Measurements from ENCODE around the gene ARID1B.

The ARID1B gene

DNA sequence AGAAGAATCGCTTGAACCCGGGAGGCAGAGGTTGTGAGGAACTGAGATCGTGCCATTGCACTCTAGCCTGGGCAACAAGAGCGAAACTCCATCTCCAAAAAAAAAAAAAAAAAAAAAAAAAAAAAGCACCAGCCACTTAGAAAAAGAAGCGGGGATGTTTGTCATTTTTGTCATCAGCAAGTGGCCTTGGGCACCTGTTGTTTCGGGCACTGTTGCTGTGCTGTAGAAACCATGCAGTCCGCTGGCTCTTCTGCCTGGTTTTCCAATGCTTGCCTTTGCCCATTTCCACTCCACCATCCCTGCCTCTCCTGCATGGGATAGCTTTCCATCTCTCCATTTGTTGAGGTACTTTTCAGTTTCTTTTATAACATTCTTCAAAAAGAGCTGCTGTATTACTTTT lies 129.3 kb downstream of the ARID1B start:
- DNase-seq (ENCODE audit: low spot score): no peak

DNA sequence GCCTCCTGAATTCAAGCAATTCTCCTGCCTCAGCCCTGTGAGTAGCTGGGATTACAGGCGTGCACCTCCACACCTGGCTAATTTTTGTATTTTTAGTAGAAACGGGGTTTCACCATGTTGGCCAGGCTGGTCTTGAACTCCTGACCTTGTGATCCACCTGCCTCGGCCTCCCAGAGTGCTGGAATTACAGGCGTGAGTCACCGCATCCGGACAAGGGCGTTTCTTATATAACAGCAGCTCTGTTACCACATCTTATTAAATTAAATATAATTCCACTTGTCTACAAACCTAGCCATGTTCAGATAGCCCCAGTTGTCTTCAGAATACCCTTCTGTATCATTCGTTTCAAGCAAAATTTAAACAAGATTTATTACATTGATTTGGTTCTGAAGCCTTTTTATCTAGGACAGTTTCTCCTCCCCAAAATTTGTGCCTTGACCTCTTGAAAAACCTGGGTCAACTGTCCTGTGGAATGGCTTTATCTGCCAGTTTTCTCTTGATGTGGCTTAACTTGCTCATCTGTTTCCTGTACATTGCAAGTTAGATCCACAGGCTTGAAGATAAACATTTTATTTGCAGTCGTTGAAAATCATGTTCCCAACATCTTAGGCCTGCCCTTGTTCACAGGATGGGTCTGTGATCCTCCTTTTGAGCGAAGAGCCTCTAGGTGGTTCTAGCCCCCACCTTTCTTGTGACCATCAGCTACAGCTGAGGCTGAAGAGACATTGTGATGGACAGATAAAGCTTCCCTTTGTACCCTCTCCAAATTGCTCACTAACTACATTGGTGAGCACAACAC lies 132.2 kb downstream of the ARID1B start:
- no peak for DNase-seq (ENCODE audit: low spot score)

DNA sequence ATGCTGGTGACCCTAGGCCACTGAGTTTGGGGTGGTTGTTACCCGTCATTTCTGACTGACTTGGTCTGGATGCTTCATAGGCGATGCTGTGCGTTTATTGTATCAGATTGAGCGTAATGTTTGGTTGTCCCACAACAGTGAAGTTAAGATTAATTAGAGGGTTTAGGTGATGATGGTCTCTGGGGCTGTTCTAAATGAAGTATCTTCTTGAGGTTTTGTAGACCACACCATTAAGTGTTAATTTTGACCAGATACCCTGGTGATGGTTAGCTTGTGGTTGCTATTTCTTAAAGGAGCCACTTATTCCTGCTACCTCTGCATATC lies 132.8 kb downstream of the ARID1B start:
- DNase-seq (ENCODE audit: low spot score): no peak

DNA sequence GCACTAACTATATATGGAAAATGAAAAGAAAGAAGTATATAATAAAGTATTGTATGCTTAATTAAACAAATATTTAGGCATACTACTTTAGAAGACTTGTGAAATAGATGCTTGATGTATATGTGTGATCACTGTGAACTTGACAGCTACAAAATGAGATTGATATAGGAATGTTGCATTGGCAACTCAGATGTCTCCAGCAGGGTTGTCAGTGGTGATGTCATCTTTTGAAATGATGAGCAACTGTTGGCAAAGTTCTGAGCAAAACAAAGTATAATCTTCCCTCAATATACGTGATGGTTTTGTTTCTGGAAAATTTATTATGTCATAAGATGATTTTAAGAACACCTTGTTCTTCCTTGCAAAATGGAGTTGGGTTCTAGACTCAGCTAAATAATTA lies 133.8 kb downstream of the ARID1B start:
- DNase-seq (ENCODE audit: low spot score): no peak

DNA sequence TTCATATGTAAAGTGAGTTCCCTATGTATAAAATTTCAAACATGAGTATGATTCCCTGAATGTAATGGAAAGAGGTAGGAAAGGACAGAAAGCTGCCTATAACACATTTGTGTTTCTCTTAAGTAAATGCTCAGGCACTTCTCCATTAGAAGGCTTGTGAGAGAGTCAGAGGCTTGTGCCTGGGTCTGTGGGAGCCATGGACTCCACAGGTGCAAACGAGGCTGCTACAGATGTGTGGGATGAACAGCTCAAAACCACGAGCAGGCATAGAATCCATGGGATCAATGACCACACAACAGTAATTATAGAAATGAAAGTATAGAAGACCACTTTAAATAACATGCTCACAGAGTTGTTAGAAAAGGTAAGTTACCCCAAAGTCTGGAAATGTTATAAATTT lies 134.4 kb downstream of the ARID1B start:
- DNase-seq (ENCODE audit: low spot score): no peak

DNA sequence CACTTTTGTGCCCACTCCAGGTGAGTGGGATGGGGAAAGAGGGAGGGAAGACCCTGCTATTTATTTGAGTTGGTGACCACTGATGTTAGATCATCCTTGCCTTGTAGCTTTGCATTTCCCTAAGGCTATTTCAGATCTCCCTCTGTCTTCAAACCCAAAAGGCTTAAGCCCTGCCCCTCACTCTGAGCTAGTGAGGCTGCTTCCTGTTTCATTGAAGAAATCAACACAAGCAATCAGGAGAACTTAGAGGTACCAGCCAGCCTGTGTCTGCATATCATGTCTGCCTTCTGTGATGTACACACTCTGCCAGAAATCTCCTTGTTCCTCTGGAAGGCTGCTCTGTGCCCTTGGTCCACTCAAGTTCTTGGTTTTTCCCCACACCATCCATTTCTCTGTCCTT lies 135.3 kb downstream of the ARID1B start:
- DNase-seq (ENCODE audit: low spot score): peak; percentile 24

DNA sequence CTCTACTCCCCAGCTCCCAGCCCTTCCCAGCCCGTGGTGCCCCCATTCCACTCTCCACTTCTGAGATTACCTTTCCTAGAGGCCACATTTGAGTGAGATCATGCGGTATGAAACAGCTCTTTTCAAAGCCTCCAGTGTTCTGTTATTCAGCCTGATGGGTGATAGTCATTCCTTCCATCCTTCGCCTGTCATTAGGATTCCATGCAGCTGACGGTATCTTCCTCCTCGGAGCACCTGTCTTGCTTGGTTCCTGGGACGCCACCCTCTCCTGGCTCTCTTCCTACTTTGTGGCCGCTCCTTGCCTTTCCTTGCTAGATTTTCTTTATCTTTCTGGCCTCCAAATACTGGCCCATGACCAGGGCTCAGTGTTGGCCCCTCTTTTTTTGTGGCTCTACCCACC lies 137.0 kb downstream of the ARID1B start:
- no peak for DNase-seq (ENCODE audit: low spot score)

DNA sequence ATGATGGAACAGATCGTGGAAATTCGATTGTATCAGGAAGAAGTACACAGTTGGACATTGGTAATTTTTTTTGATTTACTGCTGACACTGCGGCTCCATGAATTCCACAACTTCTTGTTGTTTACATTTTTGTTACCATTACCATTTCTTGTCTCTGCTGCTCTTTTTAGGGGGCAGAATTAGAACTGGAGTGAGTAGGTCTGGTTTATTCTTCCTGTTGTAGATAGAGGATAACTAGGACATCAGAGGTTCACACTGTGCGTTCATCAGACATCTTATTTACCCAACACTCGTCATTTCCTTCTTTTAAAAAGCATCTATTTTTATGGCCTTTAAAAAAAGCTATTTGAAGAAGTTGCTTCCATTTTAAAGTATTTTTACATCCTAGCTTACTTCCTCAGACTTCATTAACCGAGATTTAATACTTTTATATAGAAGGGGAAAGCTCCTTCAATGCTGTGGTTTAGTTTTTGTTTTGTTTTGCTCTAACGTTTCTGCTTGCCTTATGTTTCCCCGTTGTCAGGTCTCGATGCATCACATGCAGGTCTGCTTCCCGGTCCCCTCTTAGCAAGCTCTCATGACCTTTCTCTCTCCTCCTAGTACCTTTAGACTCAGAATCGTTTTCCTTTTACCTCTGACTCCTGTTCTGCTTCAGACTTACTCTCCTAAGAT lies 139.1 kb downstream of the ARID1B start:
- DNase-seq (ENCODE audit: low spot score): no peak

DNA sequence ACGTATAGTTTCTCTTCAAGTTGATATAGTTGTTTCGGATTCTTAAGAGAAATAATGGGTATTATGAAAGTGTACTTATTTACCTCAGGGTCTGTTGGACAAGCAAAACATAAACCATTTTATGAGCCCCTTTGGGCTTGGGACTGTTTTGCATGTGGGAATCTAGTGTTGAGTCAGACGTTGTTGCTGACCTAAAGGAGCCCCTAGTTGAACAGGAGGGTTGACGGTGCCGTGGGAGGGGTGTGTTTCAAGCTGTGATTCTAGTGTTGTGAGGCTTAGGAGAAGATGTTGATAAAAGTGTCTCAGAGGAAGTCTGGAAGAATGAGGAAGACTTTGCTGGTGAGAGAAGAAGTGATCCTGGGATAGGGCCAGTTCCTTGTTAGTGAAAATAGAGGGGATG lies 140.0 kb downstream of the ARID1B start:
- DNase-seq (ENCODE audit: low spot score): no peak

DNA sequence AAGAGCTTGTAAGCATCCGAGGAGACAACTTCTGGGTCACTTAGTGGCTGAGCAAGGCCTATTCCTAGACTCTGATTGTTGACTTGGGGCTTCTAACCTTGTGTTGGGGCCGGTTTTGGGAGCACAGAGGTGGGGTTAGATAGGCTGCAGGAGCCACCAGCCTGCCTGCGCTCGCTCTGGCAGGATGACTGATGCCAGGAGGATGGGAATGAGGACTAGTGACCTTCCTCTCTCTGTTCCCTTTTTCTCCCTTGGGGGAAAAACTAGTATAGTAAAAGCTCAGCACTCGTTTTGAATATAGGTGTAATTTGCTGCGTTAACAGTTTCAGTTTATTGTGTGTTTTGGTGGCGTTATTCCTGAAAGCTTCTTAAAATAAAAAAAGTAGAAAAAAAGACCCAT lies 141.5 kb downstream of the ARID1B start:
- DNase-seq (ENCODE audit: low spot score): no peak

DNA sequence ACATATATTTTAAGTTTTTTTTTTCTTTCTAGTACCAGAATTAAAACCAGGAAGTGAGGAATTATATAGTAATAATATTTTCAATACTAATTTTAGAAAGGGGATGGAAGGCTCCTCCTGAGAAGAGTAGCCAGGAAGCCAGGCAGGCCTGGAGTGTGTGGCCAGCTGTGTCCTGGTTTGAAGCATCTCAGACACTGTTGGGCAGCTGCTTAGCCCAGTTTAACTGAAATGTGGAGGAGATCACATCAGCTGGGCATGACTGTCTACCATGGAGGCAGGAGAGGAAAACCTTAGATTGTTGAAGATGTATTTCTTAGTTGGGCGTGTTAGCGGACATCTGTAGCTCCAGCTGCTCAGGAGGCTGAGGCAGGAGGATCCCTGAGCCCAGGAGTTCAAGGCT lies 142.2 kb downstream of the ARID1B start:
- no peak for DNase-seq (ENCODE audit: low spot score)

DNA sequence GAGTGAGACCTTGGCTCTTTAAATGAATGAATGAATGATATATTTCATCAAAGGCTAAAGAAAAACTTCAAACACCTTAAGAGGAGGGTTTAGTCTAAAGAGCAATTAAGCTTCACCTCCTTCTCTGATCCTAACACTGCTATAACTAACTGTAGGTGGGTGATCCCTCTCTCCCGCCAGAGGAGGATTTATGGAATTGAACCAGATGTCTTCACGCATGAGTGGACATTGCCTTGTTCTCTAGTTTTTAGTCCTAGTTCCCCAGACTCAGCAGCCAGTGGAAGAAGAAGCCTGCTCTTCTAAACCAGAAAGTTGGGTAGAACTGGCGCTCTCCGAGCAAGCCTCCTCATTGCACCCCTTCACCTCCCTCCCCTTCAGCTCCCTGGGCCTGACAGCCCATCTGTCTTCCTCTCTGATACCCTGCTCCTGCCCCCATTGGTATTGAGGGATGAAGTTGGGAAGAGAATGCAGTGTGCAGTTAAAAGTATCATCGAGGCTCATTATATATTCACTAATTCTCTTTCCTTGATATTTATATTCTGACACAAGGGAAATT lies 142.7 kb downstream of the ARID1B start:
- DNase-seq (ENCODE audit: low spot score): no peak

DNA sequence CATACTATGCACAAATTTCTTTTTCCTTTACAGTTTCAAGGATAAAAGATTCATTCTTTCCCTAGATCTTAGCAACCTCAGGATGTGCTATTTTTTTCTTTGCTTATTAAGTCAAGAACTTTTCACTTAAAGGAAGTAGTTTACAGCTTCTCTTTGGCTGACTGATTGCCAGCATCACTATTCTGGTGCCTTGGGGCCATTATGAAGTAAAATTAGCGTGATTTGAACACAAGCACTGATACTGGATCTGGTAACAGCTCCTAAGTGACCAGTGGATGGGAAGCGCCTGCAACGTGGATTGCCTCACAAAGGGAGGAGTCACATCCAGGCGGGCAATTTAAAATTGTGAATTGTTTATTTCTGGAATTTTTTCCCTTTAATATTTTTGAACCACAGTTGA lies 147.1 kb downstream of the ARID1B start:
- no peak for DNase-seq (ENCODE audit: low spot score)

DNA sequence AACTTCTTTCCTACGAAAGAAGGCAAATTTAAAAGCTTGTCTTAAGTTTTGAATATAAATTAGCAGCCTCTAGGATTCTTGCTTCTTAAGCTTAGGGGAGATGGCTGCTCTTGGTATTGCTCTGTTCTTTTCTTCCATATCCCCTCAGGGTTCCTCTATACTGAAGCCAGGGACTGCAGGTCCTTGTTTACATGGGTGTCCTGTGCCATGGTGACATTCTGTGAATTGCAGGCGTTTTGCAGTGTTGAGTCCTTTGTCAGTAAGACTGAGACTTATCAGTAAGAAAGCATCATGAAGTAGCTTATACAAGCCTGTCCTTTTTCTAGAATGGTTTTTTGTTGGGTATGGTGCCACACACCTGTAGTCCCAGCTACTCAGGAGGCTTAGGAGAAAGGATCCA lies 147.8 kb downstream of the ARID1B start:
- DNase-seq (ENCODE audit: low spot score): no peak

DNA sequence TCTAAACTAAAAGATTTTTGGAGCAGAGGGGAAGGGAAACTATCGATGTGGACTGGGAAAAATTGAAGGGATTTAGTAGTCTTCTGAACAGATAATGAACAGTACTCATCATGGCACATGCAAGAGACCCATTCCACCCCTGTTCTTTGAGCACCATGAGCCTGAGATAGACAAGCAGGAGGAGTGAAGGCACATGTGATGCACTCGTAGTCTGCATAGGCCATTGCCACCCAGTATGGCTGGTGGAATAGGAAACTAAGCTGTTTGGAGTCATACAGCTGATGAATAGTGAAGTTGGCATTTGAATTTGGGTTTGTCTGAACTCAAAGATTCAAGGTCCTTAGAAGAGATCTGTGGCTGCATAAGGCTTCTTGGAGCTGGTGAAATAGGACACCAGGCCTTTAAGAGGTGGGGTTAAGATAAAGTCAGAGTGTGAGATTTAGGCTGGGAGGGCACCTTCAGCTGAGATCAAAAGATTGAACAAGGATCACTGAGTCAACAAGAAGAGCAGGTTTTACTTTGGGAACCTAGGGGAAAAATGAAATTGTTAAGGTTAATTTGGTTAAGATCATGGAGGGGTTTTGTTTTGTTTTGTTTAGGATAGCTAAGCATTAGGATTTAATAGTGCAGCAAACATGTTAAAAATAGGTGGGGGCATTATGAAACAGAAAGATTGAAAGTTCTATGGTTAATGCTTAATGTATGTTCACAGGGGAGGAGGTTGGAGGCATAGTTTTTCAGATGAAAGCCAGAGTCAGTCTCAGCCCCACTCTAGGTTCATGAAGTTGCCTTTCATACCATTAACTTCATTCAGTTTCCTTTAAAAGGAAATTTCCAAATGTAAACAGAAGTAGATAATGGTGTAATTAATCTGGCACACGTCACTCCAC lies 148.8 kb downstream of the ARID1B start:
- DNase-seq (ENCODE audit: low spot score): no peak

DNA sequence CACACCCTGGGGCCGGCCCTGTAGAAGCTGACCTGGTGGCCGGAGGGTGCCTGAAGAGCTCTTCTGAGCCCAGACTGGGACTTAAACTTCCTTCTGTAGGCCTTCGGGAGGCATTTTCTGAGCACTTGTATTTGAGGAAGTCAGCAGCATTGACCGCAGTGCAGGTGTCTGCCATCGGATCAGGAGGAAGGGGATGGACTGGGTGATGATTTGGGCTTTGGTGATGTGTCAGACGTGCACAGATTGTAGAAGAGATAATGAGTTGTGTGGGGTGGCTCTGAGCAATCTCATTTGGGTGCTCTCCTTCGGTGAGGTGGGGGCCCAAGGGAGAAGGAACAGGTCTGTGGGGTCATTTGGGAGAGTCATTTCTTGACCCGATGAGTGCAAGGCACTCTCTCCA lies 150.9 kb downstream of the ARID1B start:
- DNase-seq (ENCODE audit: low spot score): no peak

DNA sequence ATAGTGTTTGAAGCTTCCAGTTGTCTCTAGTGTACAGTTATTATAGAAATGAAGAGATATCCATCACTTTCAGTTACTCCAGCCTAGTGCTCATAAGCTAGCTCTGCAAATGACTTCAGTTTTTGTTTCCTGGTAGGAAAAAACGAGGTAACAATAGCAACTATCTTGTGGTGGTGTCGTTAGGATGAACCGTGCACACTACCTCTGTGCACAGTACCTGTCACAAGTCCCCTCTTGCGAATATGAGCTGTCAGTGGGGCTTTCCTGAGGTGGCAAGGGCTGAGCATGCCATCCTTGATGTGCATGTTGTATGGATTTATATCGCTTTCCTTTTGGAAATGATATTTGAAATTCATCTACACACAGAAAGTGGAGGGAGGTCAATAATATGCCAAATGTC lies 151.8 kb downstream of the ARID1B start:
- DNase-seq (ENCODE audit: low spot score): no peak

DNA sequence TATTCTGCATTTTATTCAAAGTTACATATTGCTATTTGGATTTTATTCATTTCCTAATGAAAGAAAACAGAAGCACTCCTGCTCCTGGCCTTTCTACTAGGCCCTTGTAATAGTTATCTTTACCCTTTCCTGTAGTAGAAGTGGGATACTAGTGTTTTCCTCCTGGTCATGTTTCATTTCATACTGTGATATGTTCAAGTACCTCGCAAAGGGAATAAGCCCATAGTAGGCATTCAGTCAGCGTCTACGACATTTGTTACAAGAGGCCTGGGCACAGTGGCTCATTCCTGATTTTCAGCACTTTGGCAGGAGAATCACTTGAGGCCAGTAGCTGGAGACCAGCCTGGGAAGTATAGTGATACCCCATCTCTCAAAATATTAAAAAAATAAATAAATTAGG lies 154.1 kb downstream of the ARID1B start:
- no peak for DNase-seq (ENCODE audit: low spot score)

DNA sequence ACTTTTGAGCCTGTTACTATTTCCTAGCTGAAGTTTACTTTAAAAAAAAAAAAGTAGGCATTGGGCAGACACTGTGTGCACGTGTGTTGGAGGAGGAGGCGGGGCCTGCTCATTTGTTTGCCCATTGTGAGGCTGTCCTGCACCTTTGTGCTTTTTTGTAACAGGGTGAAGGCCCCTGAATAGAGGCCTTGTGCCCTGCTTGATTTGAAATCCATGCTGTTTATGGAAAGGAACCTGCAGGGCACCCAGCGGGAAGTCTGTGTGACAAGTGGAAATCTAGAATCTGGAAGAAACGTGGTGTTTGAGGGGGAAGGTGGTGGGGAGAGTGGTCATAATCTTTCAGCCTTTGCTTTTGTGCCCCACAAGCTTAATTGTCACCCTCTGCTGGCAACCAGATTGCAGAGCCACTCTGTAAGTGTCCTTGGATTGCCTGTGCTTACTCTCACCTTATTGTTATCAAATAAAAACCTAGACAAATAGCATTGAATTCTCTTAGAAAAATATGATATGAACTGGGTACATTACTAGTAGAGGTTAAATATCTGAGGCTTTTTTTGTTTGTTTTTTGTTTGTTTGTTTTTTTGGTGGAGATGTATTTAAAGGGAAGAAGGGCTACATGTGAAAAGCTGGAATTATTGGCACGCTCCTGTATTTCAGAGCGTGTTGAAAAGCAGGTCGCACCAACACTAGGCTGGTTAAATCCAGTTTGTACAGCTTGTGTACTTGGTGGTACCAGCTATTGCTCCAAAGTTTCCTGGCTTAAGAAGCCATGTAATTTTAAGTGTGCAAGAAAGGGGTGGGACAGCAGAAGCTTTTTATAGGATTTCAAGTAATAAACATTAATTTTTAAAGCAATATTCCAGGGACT lies 156.3 kb downstream of the ARID1B start:
- no peak for DNase-seq (ENCODE audit: low spot score)

DNA sequence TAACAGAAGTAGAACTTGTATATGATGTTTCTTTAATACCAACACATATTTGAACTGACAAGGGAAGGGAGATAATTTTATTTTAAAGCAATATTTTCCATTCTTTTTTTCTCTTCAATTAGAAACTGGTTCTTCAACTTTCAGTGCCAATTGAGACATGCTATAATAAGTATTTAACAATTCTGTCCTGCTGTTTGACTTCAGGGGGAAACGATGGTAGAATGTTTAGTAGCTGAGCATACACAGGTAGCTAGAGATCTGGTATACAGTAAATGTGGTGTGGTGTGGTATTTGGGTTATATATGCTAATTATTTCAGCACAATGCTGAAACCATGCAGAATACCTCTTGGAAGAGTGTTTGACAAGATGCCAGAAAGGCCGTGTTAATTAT lies 156.9 kb downstream of the ARID1B start:
- DNase-seq (ENCODE audit: low spot score): no peak

DNA sequence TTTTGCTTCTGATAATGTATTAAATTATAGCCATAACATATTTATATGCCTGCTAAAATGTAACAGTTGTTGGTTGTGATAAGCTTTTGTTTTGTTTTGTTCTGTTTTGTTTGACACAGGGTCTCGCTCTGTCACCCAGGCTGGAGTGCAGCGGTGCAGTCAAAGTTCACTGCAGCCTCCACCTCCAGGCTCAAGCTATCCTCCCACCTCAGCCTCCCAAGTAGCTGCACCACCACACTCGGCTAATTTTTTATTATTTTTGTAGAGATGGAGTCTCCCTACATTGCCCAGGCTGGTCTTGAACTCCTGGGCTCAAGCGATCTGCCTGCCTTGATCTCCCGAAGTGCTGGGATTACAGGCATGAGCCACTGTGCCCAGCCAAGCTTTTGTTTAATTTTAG lies 157.8 kb downstream of the ARID1B start:
- no peak for DNase-seq (ENCODE audit: low spot score)

DNA sequence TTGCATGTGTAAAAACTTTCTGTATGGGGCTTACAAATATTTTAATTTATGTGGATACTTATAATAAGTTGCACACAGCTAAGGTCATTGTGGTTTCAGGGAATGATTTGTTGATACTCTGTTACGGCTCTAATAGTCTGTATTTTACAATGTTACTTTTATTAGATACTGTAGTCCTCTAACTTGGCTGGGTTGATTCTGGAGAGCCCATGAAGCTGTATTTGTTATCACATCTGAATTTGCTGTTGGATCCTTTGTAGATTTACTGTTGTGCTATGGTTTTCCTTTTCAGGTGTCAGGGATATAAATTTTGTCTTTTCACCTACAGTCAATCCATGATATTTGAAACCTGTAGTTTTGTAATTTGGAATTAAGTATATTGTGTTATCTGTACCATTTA lies 161.0 kb downstream of the ARID1B start:
- no peak for DNase-seq (ENCODE audit: low spot score)
